Transverse colon (tissue), 4 donors: Measurements from ENCODE around the gene ELMO3. TPM values are rescaled to one million over a fixed set of nuclear protein-coding genes. Genes with fewer than 3 reads are reported as not detected.

Experiments
- DNase-seq: peaks from one replicate; pipeline ENCODE4 v3.0.0-alpha.2; 2019
- H3K27ac ChIP-seq, 4 donors: fragments of 200-600 bp; sonication (generic); 2 replicates each; pipeline ENCODE4 v1.5.1; 2016 to 2018; ENCODE audit warnings: inconsistent platforms in 4 of 4
- H3K27me3 ChIP-seq: fragments of 200-600 bp; sonication (generic); 2 replicates; pipeline ENCODE4 v1.5.1; 2017; ENCODE audit warnings: inconsistent platforms
- H3K36me3 ChIP-seq, 4 donors: fragments of 200-600 bp; sonication (generic); 2 replicates each; pipeline ENCODE4 v1.5.1; 2017 to 2019; ENCODE audit warnings: inconsistent platforms in 4 of 4
- H3K4me1 ChIP-seq, 4 donors: fragments of 200-600 bp; sonication (generic); 2 replicates each; pipeline ENCODE4 v1.5.1; 2017 to 2020; ENCODE audit warnings: inconsistent platforms in 4 of 4
- H3K4me3 ChIP-seq, 4 donors: fragments of 200-600 bp; sonication (generic); 1 replicate in 1 of 4; 2 replicates in 3 of 4; pipeline versions ENCODE4 v1.5.1 to v1.6.1; 2017 to 2019; ENCODE audit warnings: inconsistent platforms in 4 of 4
- H3K9me3 ChIP-seq, 2 donors: fragments of 200-600 bp; sonication (generic); 2 replicates each; pipeline ENCODE4 v1.5.1; 2017 to 2019; ENCODE audit warnings: inconsistent platforms in 2 of 2
- CTCF ChIP-seq, 5 experiments: fragments of 200-600 bp in 3 of 5; fragments of 450-650 bp in 2 of 5; sonication (generic) in 3 of 5; IDR thresholded peaks; 1 replicate in 2 of 5; 2 replicates in 3 of 5; pipeline ENCODE4 v1.5.1; 2016 to 2017; ENCODE audit warnings: antibody characterized with exemption in 5 of 5, inconsistent platforms in 3 of 5, mild to moderate bottlenecking in 2 of 5, moderate library complexity in 1 of 5
- EP300 ChIP-seq: sonication (generic); formaldehyde crosslinking; IDR thresholded peaks from one replicate; pipeline ENCODE4 v1.6.1; 2017; ENCODE audit warnings: antibody characterized with exemption, low read depth
- POLR2A ChIP-seq: fragments of 450-650 bp; IDR thresholded peaks from one replicate; pipeline ENCODE4 v1.6.1; 2016; ENCODE audit warnings: antibody characterized with exemption, mild to moderate bottlenecking, moderate library complexity
- POLR2AphosphoS5 ChIP-seq, 3 donors: sonication (generic); formaldehyde crosslinking; IDR thresholded peaks; one replicate each; pipeline ENCODE4 v1.6.1; 2016; ENCODE audit warnings: antibody characterized with exemption in 3 of 3
- WGBS, 2 donors: methylation state at CpG; one replicate each; pipeline ENCODE4 v1.1.5; 2018; ENCODE audit warnings: low coverage in 1 of 2; 5-methylcytosine and 5-hydroxymethylcytosine counted together
- in situ Hi-C, 4 donors: fragments of 200-750 bp; cut with MboI; loops; one replicate each; pipeline versions ENCODE4 v1.15.0 to v1.15.1; 2017; ENCODE audit warnings: low sequenced_read_pairs in 3 of 4, low pct_ligation_motif_present in 1 of 4, low pct_unique_long_range_greater_than_20kb in 1 of 4
- intact Hi-C: fragments of 100-400 bp; cut with DNase I; formaldehyde crosslinking; loops from one replicate; pipeline ENCODE4 v1.15.1; 2023; ENCODE audit warnings: low total_unique reads
- total RNA-seq, 4 donors: library from RNA; depleted of rRNA; stranded (reverse); fragments of >200 nt; gene quantifications; one replicate each; pipeline ENCODE4 v1.1.0, GENCODE V29; 2016

ELMO3 gene
- total RNA-seq, 4 donors from 2014 or later = 61.0 to 91.5 (median 77.7) TPM

DNA sequence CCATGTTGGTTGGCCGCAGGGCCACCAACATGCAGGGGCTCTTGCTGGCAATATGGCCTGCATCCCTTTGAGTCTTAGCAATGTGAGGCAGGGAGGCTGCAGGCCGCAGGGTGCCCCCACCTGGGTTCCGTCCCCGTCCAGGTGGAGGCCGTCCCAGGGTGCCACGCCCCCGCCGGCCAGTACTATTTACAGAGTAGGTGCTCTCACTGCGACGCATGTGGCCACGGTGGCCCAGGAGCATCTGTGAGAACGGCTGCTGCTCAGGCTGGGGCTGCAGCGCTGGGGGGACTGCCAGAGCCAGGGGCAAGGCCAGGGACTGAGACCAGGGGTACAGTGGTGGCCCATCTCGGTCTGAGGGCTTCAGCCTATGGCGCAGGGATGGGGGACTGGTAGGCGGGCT, 18.8 kb upstream of the ELMO3 start:
- DNase-seq = no peak
- WGBS, 2 donors = 96% methylated on average over 13 of the region's 16 CpGs; no CpG with 5 or more reads in 1 of the 2 donors
- TF ChIP-seq POLR2AphosphoS5 (IDR thresholded peaks at IDR 0.05) = no peak
- Histone ChIP-seq H3K36me3 (no peaks in the 10 kb centered on the region), H3K27me3 (no peaks in the 10 kb centered on the region), H3K4me3 (no peak overlapping the region), H3K27ac (no peak overlapping the region), H3K4me1 (peaks cover 24 to 40% (median 31%) of the 10 kb centered on the region in 4 donors), H3K9me3 (no peaks in the 10 kb centered on the region)
- intact Hi-C loops (no loop called here), in situ Hi-C loops (no loop called here)

- in situ Hi-C loops = no loop called here
- no peaks in the 10 kb centered on the region for H3K27me3 ChIP-seq
- H3K9me3 ChIP-seq = no peaks in the 10 kb centered on the region
- peaks cover 25 to 48% (median 38%) of the 10 kb centered on the region in 4 donors for H3K4me1 ChIP-seq
- H3K27ac ChIP-seq = peak overlapping the region; percentile 5 to 56 (median 48)
- DNase-seq = peak; percentile 41
- no peak overlapping the region for H3K4me3 ChIP-seq
- WGBS, 2 donors = 58 to 80% methylated on average over 1 to 2 of the region's 2 CpGs
- TF ChIP-seq CTCF (IDR thresholded peaks at IDR 0.05) (no peak), POLR2AphosphoS5 (IDR thresholded peaks at IDR 0.05) (peak in 1 of 3 donors; percentile 12)
- no peaks in the 10 kb centered on the region for H3K36me3 ChIP-seq
- intact Hi-C loops = no loop called here
Observed at GRCh38 chr16:67181346-67181745, 17.6 kb upstream of the ELMO3 start.

- intact Hi-C loops = no loop called here
- no peak for TF ChIP-seq EP300
- no peak for TF ChIP-seq POLR2AphosphoS5 (IDR thresholded peaks at IDR 0.05)
- TF ChIP-seq CTCF (IDR thresholded peaks at IDR 0.05) = no peak
- peak overlapping the region in 2 of 4 donors; percentile 94 to 96 for H3K27ac ChIP-seq
- H3K4me3 ChIP-seq = no peak overlapping the region
- WGBS, 2 donors = 72 to 90% methylated on average over 2 of the region's 2 CpGs
- H3K4me1 ChIP-seq = peaks cover 25 to 48% (median 38%) of the 10 kb centered on the region in 4 donors
- no peaks in the 10 kb centered on the region for H3K9me3 ChIP-seq
- no peaks in the 10 kb centered on the region for H3K27me3 ChIP-seq
- DNase-seq = no peak
- in situ Hi-C loops = no loop called here
- no peaks in the 10 kb centered on the region for H3K36me3 ChIP-seq
Observed at GRCh38 chr16:67182288-67182687, 16.6 kb upstream of the ELMO3 start.

DNA sequence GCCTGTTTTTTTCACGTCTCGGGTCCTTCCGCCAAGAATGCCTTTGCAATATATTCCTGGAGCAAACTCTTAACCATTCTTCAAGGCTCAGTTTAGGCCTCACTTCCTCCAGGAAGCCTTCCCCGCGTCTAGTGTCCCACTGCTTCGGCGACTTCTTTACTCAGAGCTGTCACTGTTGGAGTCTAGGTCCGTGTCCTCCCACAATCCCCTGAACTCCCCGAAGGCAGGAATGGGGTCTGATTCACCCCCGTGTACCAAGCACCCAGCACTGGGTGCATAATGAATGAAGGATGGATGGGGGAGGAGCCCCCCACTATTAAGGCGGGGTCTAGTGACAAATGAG, 15.7 kb upstream of the ELMO3 start:
- H3K27me3 ChIP-seq = no peaks in the 10 kb centered on the region
- in situ Hi-C loops (no loop called here), intact Hi-C loops (no loop called here)
- no peaks in the 10 kb centered on the region for H3K36me3 ChIP-seq
- no peak for TF ChIP-seq POLR2A
- TF ChIP-seq POLR2AphosphoS5 (IDR thresholded peaks at IDR 0.05) = peak in 1 of 3 donors; percentile 3
- H3K9me3 ChIP-seq = no peaks in the 10 kb centered on the region
- DNase-seq = no peak
- peak overlapping the region in 3 of 4 donors; percentile 52 to 77 (median 64) for H3K4me3 ChIP-seq
- WGBS, 2 donors = 3 to 21% methylated on average over 3 to 11 of the region's 11 CpGs
- H3K4me1 ChIP-seq = peaks cover 18 to 42% (median 31%) of the 10 kb centered on the region in 4 donors
- H3K27ac ChIP-seq = peak overlapping the region; percentile 93 to 96 (median 94)

DNA sequence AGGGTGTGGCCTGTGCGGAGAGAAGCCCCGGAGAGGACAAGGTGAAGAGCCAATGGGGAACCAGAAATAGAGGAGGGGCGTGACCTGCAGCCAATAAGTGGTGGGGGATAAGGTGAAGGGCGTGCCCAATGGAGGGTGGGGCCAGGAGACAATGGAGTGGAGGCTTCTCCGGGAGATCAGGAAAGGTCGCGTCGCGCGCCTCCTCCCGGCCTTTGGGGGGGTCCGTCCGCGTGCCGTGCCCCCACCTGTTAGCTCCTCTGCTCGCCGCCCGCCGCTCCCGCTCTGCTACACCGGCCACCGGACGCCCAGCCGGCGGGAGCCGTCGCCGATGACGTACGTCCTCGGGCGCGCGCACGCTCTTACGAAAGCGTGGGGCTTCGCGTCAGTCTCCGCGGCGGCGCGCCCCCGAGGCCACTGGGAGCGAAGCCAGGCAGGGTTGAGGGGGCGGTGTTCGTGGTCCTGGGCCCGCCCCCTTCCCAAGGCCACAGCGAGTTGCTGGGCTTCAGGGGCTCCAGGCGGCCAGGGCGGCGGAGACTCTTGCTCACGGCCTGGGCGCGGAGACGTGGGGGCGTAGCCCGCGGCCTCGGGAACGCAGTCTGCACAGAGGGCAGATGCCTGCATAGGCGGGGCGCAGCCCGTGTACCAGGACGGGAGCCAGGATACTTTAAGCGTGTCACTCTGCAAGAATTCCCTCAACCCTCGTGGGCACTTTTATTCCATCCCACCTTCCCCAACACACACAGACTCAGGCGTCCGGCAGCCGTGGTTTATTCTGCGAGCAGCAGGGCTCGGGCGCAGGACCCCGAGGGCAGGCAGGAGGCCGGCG, 15.1 kb upstream of the ELMO3 start, which contains the start of gene MATCAP1:
Gene MATCAP1, minus strand, starts transcription at position 337 of the 826 bp plus-strand sequence. CDS start 3,353 bp downstream, outside the sequence.
- H3K9me3 ChIP-seq = no peaks in the 10 kb centered on the region
- TF ChIP-seq EP300 (peak; percentile 53), POLR2AphosphoS5 (IDR thresholded peaks at IDR 0.05) (peak; percentile 57 to 81 (median 58)), CTCF (IDR thresholded peaks at IDR 0.05) (peak in 1 of 5 experiments; percentile 5), POLR2A (peak; percentile 77)
- H3K27ac ChIP-seq = peak within 1 kb of the TSS; percentile 93 to 96 (median 94)
- H3K27me3 ChIP-seq = no peaks in the 10 kb centered on the region
- peak within 1 kb of the TSS; percentile 52 to 77 (median 70) for H3K4me3 ChIP-seq
- peak; percentile 95 for DNase-seq
- in situ Hi-C loops = no loop called here
- WGBS, 2 donors = 0% methylated on average over 58 of the region's 77 CpGs; no CpG with 5 or more reads in 1 of the 2 donors
- H3K4me1 ChIP-seq = peaks cover 13 to 36% (median 25%) of the 10 kb centered on the region in 4 donors
- intact Hi-C loops = loop anchor here (2.0 kb wide), 1 partner anchor 25 kb away; the partner anchor contains the start of genes FBXL8 and TRADD
- H3K36me3 ChIP-seq = no peaks in the 10 kb centered on the region
